HepG2 (cell line): Measurements from ENCODE around the gene CAPN11. TPM values are rescaled to one million over a fixed set of nuclear protein-coding genes. Genes with fewer than 3 reads are reported as not detected.
A peak's percentile ranks its signal among the peaks of the same experiment; 100 is the strongest.

ENCODE experiments used
- ATAC-seq: fragments of 200-7000 bp; cut with Tn5 transposase; 3 replicates; pipeline ENCODE4 v1.9.1; 2020; ENCODE audit warnings: mild to moderate bottlenecking, moderate library complexity
- BruUV-seq: library from RNA; stranded (reverse); fragments of 400-500 nt; replicated peaks from 2 replicates; lab custom pipeline; 2021; lab: Mats Ljungman, UMichigan
- CTCF ChIA-PET: fragments of 300-600 bp; formaldehyde crosslinking; extraction: SDS; loops from one replicate; lab custom pipeline; 2021; ENCODE audit warnings: low total read pairs, inconsistent platforms, low intra/inter-chr PET ratio; lab: Yijun Ruan, JAX
- POLR2A ChIA-PET: fragments of 350-600 bp; sonication (Branson Sonifier 250); formaldehyde crosslinking; loops from one replicate; lab custom pipeline; 2020; ENCODE audit warnings: antibody characterized with exemption, inconsistent platforms; lab: Yijun Ruan, JAX
- DNase-seq: peaks from one replicate; pipeline ENCODE4 v3.0.0-alpha.2; 2015; ENCODE audit warnings: low spot score
- FAIRE-seq: peaks from 3 replicates; lab custom pipeline; 2011; peaks lifted over from hg19 to GRCh38; lab: Jason Lieb, UNC
- H2AFZ ChIP-seq: one replicate; pipeline ENCODE4 v1.6.1; 2011; ENCODE audit warnings: low read length, inconsistent platforms
- H3K27ac ChIP-seq: fragments of 300-600 bp; 3 replicates; pipeline ENCODE4 v1.8.0; 2011; ENCODE audit warnings: mixed run types, mild to moderate bottlenecking, mixed read lengths, low read length, inconsistent platforms; ENCODE audit not compliant: insufficient read depth; ENCODE audit errors: extremely low read length
- H3K27me3 ChIP-seq, 2 experiments: fragments of 200-600 bp in 1 of 2; 2 replicates in 1 of 2; 3 replicates in 1 of 2; pipeline versions ENCODE4 v1.6.0 to v1.8.0; 2011; ENCODE audit warnings: low read length in 2 of 2, mild to moderate bottlenecking in 2 of 2, moderate library complexity in 2 of 2, inconsistent platforms in 1 of 2; ENCODE audit not compliant: insufficient read depth in 2 of 2, control insufficient read depth in 1 of 2
- H3K36me3 ChIP-seq, 2 experiments: fragments of 200-600 bp in 1 of 2; replicated peaks in 1 of 2; 2 replicates in 1 of 2; 3 replicates in 1 of 2; pipeline versions ENCODE4 v1.5.1 to v1.8.0; 2011; ENCODE audit warnings: low read length in 2 of 2, inconsistent platforms in 1 of 2; ENCODE audit not compliant: insufficient read depth in 2 of 2, control insufficient read depth in 1 of 2
- H3K4me1 ChIP-seq: 2 replicates; pipeline ENCODE4 v1.5.1; 2012; ENCODE audit warnings: low read length, inconsistent platforms; ENCODE audit not compliant: insufficient read depth
- H3K4me2 ChIP-seq: 2 replicates; pipeline ENCODE4 v1.6.0; 2011; ENCODE audit warnings: low read depth, low read length, inconsistent platforms
- H3K4me3 ChIP-seq, 3 experiments: fragments of 200-600 bp in 1 of 3; sonication (generic), shearing (Covaris generic) in 1 of 3; replicated peaks in 1 of 3; 2 replicates each; pipeline ENCODE4 v1.5.1; 2011 to 2016; ENCODE audit warnings: low read length in 3 of 3, inconsistent platforms in 2 of 3, low read depth in 2 of 3, mild to moderate bottlenecking in 2 of 3, control low read depth in 1 of 3, mixed read lengths in 1 of 3; ENCODE audit not compliant: insufficient read depth in 1 of 3
- H3K79me2 ChIP-seq: one replicate; pipeline ENCODE4 v1.6.1; 2011; ENCODE audit warnings: low read length, inconsistent platforms; ENCODE audit not compliant: insufficient read depth
- H3K9ac ChIP-seq: 2 replicates; pipeline ENCODE4 v1.6.0; 2011; ENCODE audit warnings: mild to moderate bottlenecking, low read depth, low read length, inconsistent platforms; ENCODE audit not compliant: insufficient read depth
- H3K9me3 ChIP-seq: 2 replicates; pipeline ENCODE4 v1.5.1; 2012; ENCODE audit warnings: mild to moderate bottlenecking, low read length
- H4K20me1 ChIP-seq: 2 replicates; pipeline ENCODE4 v1.6.0; 2011; ENCODE audit warnings: inconsistent platforms, mild to moderate bottlenecking, low read length, moderate library complexity; ENCODE audit not compliant: insufficient read depth
- JARID2 ChIP-seq: sonication (generic); formaldehyde crosslinking; IDR thresholded peaks from 2 replicates; pipeline ENCODE4 v1.8.1; 2023; ENCODE audit warnings: missing genetic modification reagents, inconsistent platforms; ENCODE audit not compliant: insufficient replicate concordance
- KAT8 ChIP-seq: IDR thresholded peaks from 2 replicates; pipeline ENCODE4 v1.6.1; 2016; ENCODE audit warnings: missing genetic modification reagents, missing compliant biosample characterization
- SAP130 ChIP-seq: IDR thresholded peaks from 2 replicates; pipeline ENCODE4 v1.6.1; 2016; ENCODE audit warnings: low read depth
- SP1 ChIP-seq, 2 experiments: fragments of 450-650 bp in 1 of 2; sonication (generic) in 1 of 2; formaldehyde crosslinking in 1 of 2; IDR thresholded peaks; 2 replicates each; pipeline versions ENCODE4 v1.4.0 to v1.6.1; 2016 to 2020; ENCODE audit warnings: missing genetic modification reagents in 1 of 2
- TBX2 ChIP-seq: sonication (generic); formaldehyde crosslinking; IDR thresholded peaks from 2 replicates; pipeline ENCODE4 v1.5.0; 2020; ENCODE audit warnings: missing genetic modification reagents, mild to moderate bottlenecking, borderline replicate concordance
- ZNF292 ChIP-seq: sonication (generic); formaldehyde crosslinking; IDR thresholded peaks from 2 replicates; pipeline ENCODE4 v1.8.1; 2022; ENCODE audit warnings: mild to moderate bottlenecking, low read depth, missing genetic modification reagents, borderline replicate concordance
- ZNF607 ChIP-seq: sonication (generic); formaldehyde crosslinking; IDR thresholded peaks from 2 replicates; pipeline ENCODE4 v1.5.1; 2020; ENCODE audit warnings: missing genetic modification reagents, mild to moderate bottlenecking, borderline replicate concordance
- ZNF747 ChIP-seq: sonication (generic); formaldehyde crosslinking; IDR thresholded peaks from 2 replicates; pipeline ENCODE4 v1.8.1; 2023; ENCODE audit warnings: missing genetic modification reagents, mild to moderate bottlenecking, borderline replicate concordance
- ZNF777 ChIP-seq: sonication (generic); formaldehyde crosslinking; IDR thresholded peaks from 2 replicates; pipeline ENCODE4 v1.4.0; 2020; ENCODE audit warnings: missing genetic modification reagents
- ZNF790 ChIP-seq: sonication (generic); formaldehyde crosslinking; IDR thresholded peaks from 2 replicates; pipeline ENCODE4 v1.8.0; 2022; ENCODE audit warnings: missing genetic modification reagents, mild to moderate bottlenecking, borderline replicate concordance
- WGBS: methylation state at CpG from one replicate; pipeline ENCODE4 v1.1.6; 2017; ENCODE audit warnings: low lambda C conversion rate; 5-methylcytosine and 5-hydroxymethylcytosine counted together
- in situ Hi-C: cut with HindIII; loops from 2 replicates; pipeline ENCODE4 v1.10.0; 2017; ENCODE audit warnings: low pct_unique_long_range_greater_than_20kb; ENCODE audit not compliant: extremely low pct_ligation_motif_present
- intact Hi-C: fragments of 100-400 bp; cut with micrococcal nuclease; formaldehyde crosslinking; loops from one replicate; pipeline ENCODE4 v1.10.0; 2022; ENCODE audit not compliant: unreplicated experiment
- polyA plus RNA-seq, 8 experiments: library from polyadenylated mRNA; depleted of rRNA in 3 of 8; stranded (reverse) in 7 of 8; unstranded in 1 of 8; fragments of >200 nt; fragmentation: Illumina TruSeq in 4 of 8; extraction: Trizol in 4 of 8; gene quantifications; 2 replicates each; pipeline versions ENCODE4 v1.2.1 to v1.2.3, GENCODE V29; 2011 to 2016; ENCODE audit warnings: low read depth in 4 of 8, missing spikeins in 1 of 8, mixed read lengths in 1 of 8; ENCODE audit not compliant: insufficient read depth in 1 of 8
- total RNA-seq, 5 experiments: library from RNA; depleted of rRNA; stranded (reverse); fragments of >200 nt; fragmentation: Illumina TruSeq; extraction: Trizol; gene quantifications; 2 replicates each; pipeline ENCODE4 v1.2.3, GENCODE V29; 2016; ENCODE audit warnings: low read depth in 1 of 5
- TF ChIP-seq, protein P1 (sequence below): sonication (generic); formaldehyde crosslinking; IDR thresholded peaks from 2 replicates; pipeline ENCODE4 v1.8.0; 2023; ENCODE audit warnings: mild to moderate bottlenecking, missing genetic modification reagents
- TF ChIP-seq, protein P2 (sequence below): sonication (generic); formaldehyde crosslinking; IDR thresholded peaks from 2 replicates; pipeline ENCODE4 v1.4.0; 2020; ENCODE audit warnings: mild to moderate bottlenecking, missing genetic modification reagents
- TF ChIP-seq, protein P3 (sequence below): sonication (generic); formaldehyde crosslinking; IDR thresholded peaks from 2 replicates; pipeline ENCODE4 v1.9.0; 2022; ENCODE audit warnings: low read depth, missing genetic modification reagents
- TF ChIP-seq, protein P4 (sequence below): sonication (generic); formaldehyde crosslinking; IDR thresholded peaks from 2 replicates; pipeline ENCODE4 v1.8.1; 2022; ENCODE audit warnings: low read depth, mild to moderate bottlenecking, missing genetic modification reagents
- TF ChIP-seq, protein P5 (sequence below): sonication (generic); formaldehyde crosslinking; IDR thresholded peaks from 2 replicates; pipeline ENCODE4 v1.4.0; 2020; ENCODE audit warnings: mild to moderate bottlenecking, missing genetic modification reagents

Gene CAPN11
- total and polyA plus RNA-seq, 2 of the 13 experiments (the other 11 are each of a cell fraction or from before 2014, with no cell fraction given): 0.07 to 0.11 TPM

DNA sequence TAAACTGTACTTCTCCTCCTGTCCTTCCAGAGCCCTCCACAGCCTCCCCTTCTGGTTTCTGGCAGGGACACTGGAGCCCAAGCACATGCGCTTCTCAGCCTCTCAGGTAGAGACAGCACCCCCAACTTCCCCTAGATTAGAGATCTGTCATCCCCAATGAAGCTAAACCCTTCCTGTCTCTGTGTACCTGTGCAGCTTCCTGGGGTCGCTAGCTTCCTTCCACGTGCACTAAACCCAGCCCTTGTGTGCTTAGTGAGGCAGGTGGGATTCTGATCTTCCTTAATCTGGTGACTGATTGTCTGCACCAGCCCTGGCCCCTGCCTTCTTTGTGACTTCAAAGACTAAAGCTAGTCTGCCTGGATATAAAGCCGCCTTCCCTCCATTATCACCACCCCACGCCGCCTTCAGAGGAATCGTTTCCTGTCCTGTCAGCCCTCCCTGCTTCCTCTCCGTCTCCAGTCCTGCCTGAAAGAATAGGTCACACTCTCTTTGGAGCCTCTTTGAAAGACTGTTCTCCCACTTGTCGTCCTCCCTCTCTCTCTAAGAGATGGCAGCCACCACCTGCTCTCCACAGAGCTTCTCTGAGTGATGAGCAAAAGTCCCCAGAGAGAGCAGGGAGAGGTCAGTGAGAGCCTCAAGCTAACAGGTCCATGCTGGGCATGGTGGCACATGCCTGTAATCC lies 27.5 kb downstream of the CAPN11 start:
- ATAC-seq: peak; percentile 50
- TF ChIP-seq, protein P1, sequence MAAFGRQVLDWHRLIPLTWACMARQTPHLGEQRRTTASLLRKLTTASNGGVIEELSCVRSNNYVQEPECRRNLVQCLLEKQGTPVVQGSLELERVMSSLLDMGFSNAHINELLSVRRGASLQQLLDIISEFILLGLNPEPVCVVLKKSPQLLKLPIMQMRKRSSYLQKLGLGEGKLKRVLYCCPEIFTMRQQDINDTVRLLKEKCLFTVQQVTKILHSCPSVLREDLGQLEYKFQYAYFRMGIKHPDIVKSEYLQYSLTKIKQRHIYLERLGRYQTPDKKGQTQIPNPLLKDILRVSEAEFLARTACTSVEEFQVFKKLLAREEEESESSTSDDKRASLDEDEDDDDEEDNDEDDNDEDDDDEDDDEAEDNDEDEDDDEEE (CRISPR knock-in tag): 0 out of 2 replicates have a peak, but pooled peaks have one; percentile 63
- TF ChIP-seq ZNF747 (no peak), ZNF790 (CRISPR knock-in tag) (0 out of 2 replicates have a peak, but pooled peaks have one; percentile 51), ZNF607 (no peak), JARID2 (CRISPR knock-in tag) (no peak), ZNF292 (0 out of 2 replicates have a peak, but pooled peaks have one; percentile 25), SAP130 (CRISPR knock-in tag) (0 out of 2 replicates have a peak, but pooled peaks have one; percentile 8), ZNF777 (CRISPR knock-in tag) (no peak), KAT8 (CRISPR knock-in tag) (peak; percentile 11; the same call in 1 of the 2 replicates), SP1 (IDR thresholded peaks at IDR 0.05) (no peak), SP1 (CRISPR knock-in tag; IDR thresholded peaks at IDR 0.05) (no peak), TBX2 (CRISPR knock-in tag) (no peak)
- TF ChIP-seq, protein P2, sequence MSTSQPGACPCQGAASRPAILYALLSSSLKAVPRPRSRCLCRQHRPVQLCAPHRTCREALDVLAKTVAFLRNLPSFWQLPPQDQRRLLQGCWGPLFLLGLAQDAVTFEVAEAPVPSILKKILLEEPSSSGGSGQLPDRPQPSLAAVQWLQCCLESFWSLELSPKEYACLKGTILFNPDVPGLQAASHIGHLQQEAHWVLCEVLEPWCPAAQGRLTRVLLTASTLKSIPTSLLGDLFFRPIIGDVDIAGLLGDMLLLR (CRISPR knock-in tag): no peak
- TF ChIP-seq, protein P3, sequence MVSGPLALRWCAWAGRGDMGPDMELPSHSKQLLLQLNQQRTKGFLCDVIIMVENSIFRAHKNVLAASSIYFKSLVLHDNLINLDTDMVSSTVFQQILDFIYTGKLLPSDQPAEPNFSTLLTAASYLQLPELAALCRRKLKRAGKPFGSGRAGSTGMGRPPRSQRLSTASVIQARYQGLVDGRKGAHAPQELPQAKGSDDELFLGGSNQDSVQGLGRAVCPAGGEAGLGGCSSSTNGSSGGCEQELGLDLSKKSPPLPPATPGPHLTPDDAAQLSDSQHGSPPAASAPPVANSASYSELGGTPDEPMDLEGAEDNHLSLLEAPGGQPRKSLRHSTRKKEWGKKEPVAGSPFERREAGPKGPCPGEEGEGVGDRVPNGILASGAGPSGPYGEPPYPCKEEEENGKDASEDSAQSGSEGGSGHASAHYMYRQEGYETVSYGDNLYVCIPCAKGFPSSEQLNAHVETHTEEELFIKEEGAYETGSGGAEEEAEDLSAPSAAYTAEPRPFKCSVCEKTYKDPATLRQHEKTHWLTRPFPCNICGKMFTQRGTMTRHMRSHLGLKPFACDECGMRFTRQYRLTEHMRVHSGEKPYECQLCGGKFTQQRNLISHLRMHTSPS (CRISPR knock-in tag): no peak
- TF ChIP-seq, protein P4, sequence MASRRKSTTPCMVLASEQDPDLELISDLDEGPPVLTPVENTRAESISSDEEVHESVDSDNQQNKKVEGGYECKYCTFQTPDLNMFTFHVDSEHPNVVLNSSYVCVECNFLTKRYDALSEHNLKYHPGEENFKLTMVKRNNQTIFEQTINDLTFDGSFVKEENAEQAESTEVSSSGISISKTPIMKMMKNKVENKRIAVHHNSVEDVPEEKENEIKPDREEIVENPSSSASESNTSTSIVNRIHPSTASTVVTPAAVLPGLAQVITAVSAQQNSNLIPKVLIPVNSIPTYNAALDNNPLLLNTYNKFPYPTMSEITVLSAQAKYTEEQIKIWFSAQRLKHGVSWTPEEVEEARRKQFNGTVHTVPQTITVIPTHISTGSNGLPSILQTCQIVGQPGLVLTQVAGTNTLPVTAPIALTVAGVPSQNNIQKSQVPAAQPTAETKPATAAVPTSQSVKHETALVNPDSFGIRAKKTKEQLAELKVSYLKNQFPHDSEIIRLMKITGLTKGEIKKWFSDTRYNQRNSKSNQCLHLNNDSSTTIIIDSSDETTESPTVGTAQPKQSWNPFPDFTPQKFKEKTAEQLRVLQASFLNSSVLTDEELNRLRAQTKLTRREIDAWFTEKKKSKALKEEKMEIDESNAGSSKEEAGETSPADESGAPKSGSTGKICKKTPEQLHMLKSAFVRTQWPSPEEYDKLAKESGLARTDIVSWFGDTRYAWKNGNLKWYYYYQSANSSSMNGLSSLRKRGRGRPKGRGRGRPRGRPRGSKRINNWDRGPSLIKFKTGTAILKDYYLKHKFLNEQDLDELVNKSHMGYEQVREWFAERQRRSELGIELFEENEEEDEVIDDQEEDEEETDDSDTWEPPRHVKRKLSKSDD (CRISPR knock-in tag): no peak
- TF ChIP-seq, protein P5, sequence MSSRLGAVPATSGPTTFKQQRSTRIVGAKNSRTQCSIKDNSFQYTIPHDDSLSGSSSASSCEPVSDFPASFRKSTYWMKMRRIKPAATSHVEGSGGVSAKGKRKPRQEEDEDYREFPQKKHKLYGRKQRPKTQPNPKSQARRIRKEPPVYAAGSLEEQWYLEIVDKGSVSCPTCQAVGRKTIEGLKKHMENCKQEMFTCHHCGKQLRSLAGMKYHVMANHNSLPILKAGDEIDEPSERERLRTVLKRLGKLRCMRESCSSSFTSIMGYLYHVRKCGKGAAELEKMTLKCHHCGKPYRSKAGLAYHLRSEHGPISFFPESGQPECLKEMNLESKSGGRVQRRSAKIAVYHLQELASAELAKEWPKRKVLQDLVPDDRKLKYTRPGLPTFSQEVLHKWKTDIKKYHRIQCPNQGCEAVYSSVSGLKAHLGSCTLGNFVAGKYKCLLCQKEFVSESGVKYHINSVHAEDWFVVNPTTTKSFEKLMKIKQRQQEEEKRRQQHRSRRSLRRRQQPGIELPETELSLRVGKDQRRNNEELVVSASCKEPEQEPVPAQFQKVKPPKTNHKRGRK (CRISPR knock-in tag): no peak

More for the DNA sequence above, 27.5 kb downstream of the CAPN11 start:
- H3K4me2 ChIP-seq: peak overlapping the region; percentile 41
- DNase-seq (no peak), FAIRE-seq (no peak)
- BruUV-seq: no TSS peak
- CTCF ChIA-PET: no interaction called here
- H3K27me3 ChIP-seq: peaks cover 0 to 4% of the 10 kb centered on the region in 2 experiments; a peak in 3 of 5 replicates
- 0 out of 6 replicates have a peak overlapping the region, but pooled peaks of 1 of the 3 experiments have one; percentile 2 for H3K4me3 ChIP-seq
- no peak overlapping the region for H2AFZ ChIP-seq
- no peak overlapping the region for H3K27ac ChIP-seq
- H3K9ac ChIP-seq: no peak overlapping the region
- in situ Hi-C loops: no loop called here
- no peaks in the 10 kb centered on the region for H3K79me2 ChIP-seq
- POLR2A ChIA-PET: interaction anchor here (0.9 to 2.3 kb wide), 3 partner anchors 17 to 60 kb away, joined by 3 to 10 read pairs (median 6); partner anchors contain the start of gene HSP90AB1
- no peaks in the 10 kb centered on the region for H3K36me3 ChIP-seq
- H4K20me1 ChIP-seq: no peaks in the 10 kb centered on the region
- intact Hi-C loops: no loop called here
- H3K9me3 ChIP-seq: no peaks in the 10 kb centered on the region
- WGBS: 33% methylated on average over 9 of the region's 9 CpGs
- H3K4me1 ChIP-seq: peaks cover 59% of the 10 kb centered on the region
